Natural killer cell (primary cell): ENCODE results near the gene ATXN10. TPM values are rescaled to one million over a fixed set of nuclear protein-coding genes. Genes with fewer than 3 reads are reported as not detected.

Experiments
- ATAC-seq, 3 donors: fragments of 150-1000 bp in 2 of 3; fragments of 200-7000 bp in 1 of 3; cut with Tn5 transposase; 1 replicate in 1 of 3; 2 replicates in 2 of 3; pipeline ENCODE4 v1.10.0; 2021; ENCODE audit warnings: mild to moderate bottlenecking in 2 of 3, moderate library complexity in 2 of 3
- DNase-seq, 2 donors: peaks; one replicate each; pipeline versions ENCODE4 v3.0.0 to v3.0.0-alpha.2; 2013 to 2021; ENCODE audit warnings: mixed read lengths in 1 of 2
- H3K27ac ChIP-seq: one replicate; pipeline ENCODE4 v1.5.1; 2013; ENCODE audit warnings: mild to moderate bottlenecking, low read length
- H3K27me3 ChIP-seq: one replicate; pipeline ENCODE4 v1.6.1; 2013; ENCODE audit warnings: low read length; ENCODE audit not compliant: control insufficient read depth, insufficient read depth
- H3K36me3 ChIP-seq: one replicate; pipeline ENCODE4 v1.6.1; 2013; ENCODE audit warnings: low read length; ENCODE audit not compliant: control insufficient read depth, insufficient read depth
- H3K4me1 ChIP-seq: one replicate; pipeline ENCODE4 v1.6.1; 2013; ENCODE audit warnings: low read length; ENCODE audit not compliant: control insufficient read depth, insufficient read depth
- H3K4me3 ChIP-seq: one replicate; pipeline ENCODE4 v1.5.1; 2013; ENCODE audit warnings: low read length
- H3K9me3 ChIP-seq: one replicate; pipeline ENCODE4 v1.6.1; 2013; ENCODE audit warnings: low read length; ENCODE audit not compliant: control insufficient read depth, insufficient read depth
- H3K27ac Mint-ChIP-seq, 2 donors: one replicate each; pipeline ENCODE4 v1.8.0; 2022; ENCODE audit warnings: mild to moderate bottlenecking in 2 of 2, mixed read lengths in 2 of 2, moderate library complexity in 1 of 2
- H3K27me3 Mint-ChIP-seq, 2 donors: one replicate each; pipeline ENCODE4 v1.8.0; 2022; ENCODE audit warnings: low read depth in 2 of 2, mixed read lengths in 2 of 2
- H3K36me3 Mint-ChIP-seq: one replicate; pipeline ENCODE4 v1.8.0; 2022; ENCODE audit warnings: mixed read lengths
- H3K4me1 Mint-ChIP-seq, 2 donors: one replicate each; pipeline ENCODE4 v1.8.0; 2022; ENCODE audit warnings: mixed read lengths in 2 of 2
- H3K4me3 Mint-ChIP-seq: one replicate; pipeline ENCODE4 v1.8.0; 2022; ENCODE audit warnings: mild to moderate bottlenecking, moderate library complexity, mixed read lengths
- H3K9me3 Mint-ChIP-seq, 2 donors: one replicate each; pipeline ENCODE4 v1.8.0; 2022; ENCODE audit warnings: mixed read lengths in 2 of 2
- CTCF ChIP-seq: fragments of 200-600 bp; IDR thresholded peaks from one replicate; pipeline ENCODE4 v1.8.0; 2022; ENCODE audit warnings: antibody characterized with exemption
- WGBS: methylation state at CpG from one replicate; pipeline ENCODE4 v1.1.7; 2013; ENCODE audit warnings: missing lambda C conversion rate; ENCODE audit not compliant: insufficient coverage; 5-methylcytosine and 5-hydroxymethylcytosine counted together
- intact Hi-C: fragments of 100-400 bp; cut with micrococcal nuclease; formaldehyde crosslinking; loops from one replicate; pipeline ENCODE4 v1.14.2; 2022
- total RNA-seq, 4 donors: library from RNA; stranded (reverse); fragments of 120-200 nt in 1 of 4; gene quantifications; one replicate each; pipeline versions ENCODE4 v1.2.3 to v1.2.4, GENCODE V29; 2013 to 2022

Gene ATXN10
- total RNA-seq, 3 donors from 2014 or later (not counting 1 experiment from before 2014, with no cell fraction given), result 79.3 to 90.5 (median 88.8) TPM

DNA sequence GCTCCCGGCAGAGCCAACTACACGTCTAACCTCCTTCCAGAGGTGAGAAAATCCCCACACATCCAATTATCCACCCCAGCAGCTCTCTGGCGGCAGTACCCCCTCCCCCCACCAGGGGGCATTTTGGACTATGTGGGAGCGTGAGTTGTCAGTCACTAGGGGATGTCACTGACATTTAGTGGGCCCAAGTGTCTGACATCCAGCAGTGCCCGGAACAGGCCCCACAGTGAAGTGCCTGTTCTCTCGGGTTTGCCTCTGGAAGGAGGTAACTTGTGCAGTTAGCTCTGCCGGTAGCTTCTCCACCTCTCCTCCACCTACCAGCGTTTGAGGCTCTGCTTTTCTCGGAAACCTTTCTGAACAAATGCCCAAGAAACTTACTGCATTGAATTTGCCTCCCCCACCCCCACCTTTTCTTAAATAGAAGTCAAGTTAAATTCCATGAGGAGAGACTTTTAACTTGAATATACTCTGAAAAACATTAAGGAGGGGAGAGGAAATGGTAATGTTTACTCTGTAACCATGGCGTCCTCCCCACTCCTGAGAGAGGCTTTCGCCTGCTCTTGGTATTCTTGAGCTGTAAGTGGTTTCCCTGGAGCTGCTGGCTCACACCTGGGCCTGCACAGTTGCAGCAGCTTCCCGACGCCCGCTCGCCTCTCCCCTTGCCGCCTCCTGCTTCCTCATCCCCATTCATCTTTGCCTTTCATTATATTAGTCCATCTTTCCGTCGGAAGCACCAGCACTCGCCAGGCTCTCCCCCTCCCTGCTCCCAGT lies 192.5 kb downstream of the ATXN10 start:
- Mint-ChIP-seq H3K4me3 (no peak overlapping the region), H3K27me3 (peaks cover 33 to 36% of the 10 kb centered on the region in 2 donors), H3K9me3 (no peaks in the 10 kb centered on the region), H3K27ac (no peak overlapping the region), H3K36me3 (no peaks in the 10 kb centered on the region), H3K4me1 (peaks cover 6 to 20% of the 10 kb centered on the region in 2 donors)
- TF ChIP-seq CTCF, result peak; percentile 93
- 27% methylated on average over 18 of the region's 19 CpGs for WGBS
- Histone ChIP-seq H3K27ac (no peak overlapping the region), H3K4me3 (no peak overlapping the region), H3K27me3 (peaks cover 18% of the 10 kb centered on the region), H3K36me3 (no peaks in the 10 kb centered on the region), H3K9me3 (no peaks in the 10 kb centered on the region), H3K4me1 (peaks cover 8% of the 10 kb centered on the region)
- intact Hi-C loops, result loop anchor here (1.0 to 10.0 kb wide), 2 partner anchors 252 to 289 kb away; no protein-coding TSS in a partner anchor
- ATAC-seq (peak; percentile 79 to 88 (median 84)), DNase-seq (peak; percentile 66 to 71)

DNA sequence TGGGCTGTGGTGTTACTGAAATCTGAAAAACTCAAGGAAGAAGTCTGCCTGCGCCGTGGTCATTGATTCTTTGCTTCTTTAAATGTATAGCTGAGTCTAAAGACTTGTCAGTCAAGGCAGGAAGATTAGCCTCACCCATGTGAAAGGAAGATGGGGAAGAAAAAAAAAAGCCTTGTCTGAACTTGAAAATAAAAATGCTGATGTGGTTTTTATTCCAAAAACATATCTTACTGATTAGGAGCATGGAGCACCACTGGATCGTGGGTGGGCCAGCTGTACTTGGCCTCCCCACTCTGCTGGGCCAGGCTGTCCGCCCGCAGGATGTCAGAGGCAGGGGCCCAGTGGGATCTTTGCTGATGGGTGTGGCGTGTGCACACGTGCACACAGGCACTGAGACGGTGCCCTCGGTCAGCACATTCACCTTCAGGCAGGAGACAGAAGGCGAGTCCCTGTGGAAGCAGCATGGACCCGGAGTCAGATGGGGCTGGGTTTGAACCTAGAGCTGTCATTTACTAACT lies 193.4 kb downstream of the ATXN10 start:
- Histone ChIP-seq H3K27me3 (peaks cover 18% of the 10 kb centered on the region), H3K27ac (no peak overlapping the region), H3K4me3 (no peak overlapping the region), H3K36me3 (no peaks in the 10 kb centered on the region), H3K4me1 (peaks cover 8% of the 10 kb centered on the region), H3K9me3 (no peaks in the 10 kb centered on the region)
- DNase-seq (no peak), ATAC-seq (no peak)
- no peak for TF ChIP-seq CTCF
- no peak overlapping the region for H3K4me3 Mint-ChIP-seq
- intact Hi-C loops, result loop anchor here (1.0 to 10.0 kb wide), 2 partner anchors 251 to 290 kb away; no protein-coding TSS in a partner anchor
- 88% methylated on average over 11 of the region's 11 CpGs for WGBS
- H3K27me3 Mint-ChIP-seq, result peaks cover 36 to 39% of the 10 kb centered on the region in 2 donors
- no peaks in the 10 kb centered on the region for H3K36me3 Mint-ChIP-seq
- no peak overlapping the region for H3K27ac Mint-ChIP-seq
- peaks cover 6 to 20% of the 10 kb centered on the region in 2 donors for H3K4me1 Mint-ChIP-seq
- H3K9me3 Mint-ChIP-seq, result no peaks in the 10 kb centered on the region

GRCh38 chr22:45865561-45866125 lies 194.0 kb downstream of the ATXN10 start:
- DNase-seq (no peak), ATAC-seq (no peak)
- Mint-ChIP-seq H3K36me3 (no peaks in the 10 kb centered on the region), H3K27me3 (peaks cover 38 to 39% of the 10 kb centered on the region in 2 donors), H3K4me3 (no peak overlapping the region), H3K27ac (no peak overlapping the region), H3K9me3 (no peaks in the 10 kb centered on the region), H3K4me1 (peaks cover 6 to 20% of the 10 kb centered on the region in 2 donors)
- no peak overlapping the region for H3K4me3 ChIP-seq
- no peak overlapping the region for H3K27ac ChIP-seq
- 93% methylated on average over 24 of the region's 24 CpGs for WGBS
- no peaks in the 10 kb centered on the region for H3K36me3 ChIP-seq
- no peaks in the 10 kb centered on the region for H3K9me3 ChIP-seq
- H3K27me3 ChIP-seq, result peaks cover 18% of the 10 kb centered on the region
- TF ChIP-seq CTCF, result no peak
- intact Hi-C loops, result loop anchor here (10.0 kb wide), 1 partner anchor 291 kb away; no protein-coding TSS in a partner anchor
- peaks cover 8% of the 10 kb centered on the region for H3K4me1 ChIP-seq
